SH-SY5Y (cell line): ENCODE results near the gene MAGEH1.

Experiments
- GATA2 ChIP-seq: IDR thresholded peaks from 2 replicates; pipeline ENCODE4 v1.6.1; 2011; ENCODE audit warnings: mild to moderate bottlenecking, low read depth, low read length
- GATA3 ChIP-seq: IDR thresholded peaks from 2 replicates; pipeline ENCODE4 v1.6.1; 2011; ENCODE audit warnings: low read depth, mild to moderate bottlenecking, low read length, moderate library complexity

The MAGEH1 gene

GRCh38 chrX:55451990-55452832 is at the start of gene MAGEH1:
Gene MAGEH1 (plus strand): TSS chrX:55452127. CDS start chrX:55452375, 248 bp downstream.
- TF ChIP-seq GATA2 (no peak), GATA3 (no peak)

- TF ChIP-seq GATA3 (no peak), GATA2 (no peak)
These were observed 1.7 kb upstream of the MAGEH1 start for GRCh38 chrX:55450259-55450658.

GRCh38 chrX:55451141-55451540 is 786 bp upstream of the MAGEH1 start:
- TF ChIP-seq GATA3 = no peak
- no peak for TF ChIP-seq GATA2

- TF ChIP-seq GATA2 (no peak), GATA3 (no peak)
These were observed 319 bp upstream of the MAGEH1 start for GRCh38 chrX:55451626-55451989.

GRCh38 chrX:55452833-55453124 is 852 bp downstream of the MAGEH1 start:
- TF ChIP-seq GATA3 (no peak), GATA2 (no peak)

- TF ChIP-seq GATA3 (no peak), GATA2 (no peak)
These were observed 28.6 kb downstream of the MAGEH1 start for GRCh38 chrX:55480390-55481062.

GRCh38 chrX:55484948-55485347 is 33.0 kb downstream of the MAGEH1 start:
- TF ChIP-seq GATA2 (no peak), GATA3 (no peak)

GRCh38 chrX:55486736-55487135 is 34.8 kb downstream of the MAGEH1 start:
- TF ChIP-seq GATA3 (no peak), GATA2 (no peak)

GRCh38 chrX:55487143-55487542 is 35.2 kb downstream of the MAGEH1 start:
- no peak for TF ChIP-seq GATA2
- TF ChIP-seq GATA3 = no peak

- TF ChIP-seq GATA2 (no peak), GATA3 (no peak)
These were observed 36.2 kb downstream of the MAGEH1 start for GRCh38 chrX:55488006-55488592.

- no peak for TF ChIP-seq GATA2
- TF ChIP-seq GATA3 = no peak
These were observed 36.8 kb downstream of the MAGEH1 start for GRCh38 chrX:55488593-55489313.

GRCh38 chrX:55489314-55490009 is 37.5 kb downstream of the MAGEH1 start, which contains the start of gene USP51:
Gene USP51 (minus strand): TSS chrX:55489848. CDS start chrX:55488939, 909 bp downstream.
- TF ChIP-seq GATA3 = no peak
- no peak for TF ChIP-seq GATA2

GRCh38 chrX:55490121-55490520 is 38.2 kb downstream of the MAGEH1 start:
- TF ChIP-seq GATA3 (no peak), GATA2 (no peak)
